ENCODE results near the gene TRAPPC10.
A peak's percentile ranks its signal among the peaks of the same experiment; 100 is the strongest.

Gene TRAPPC10

GRCh38 chr21:44011579-44012473 lies at the start of gene TRAPPC10:
TRAPPC10 (plus strand) TSS chr21:44012309; CDS start chr21:44012494, 185 bp downstream.
- peak in 1 of 2 experiments; percentile 15 for DNase-seq

- DNase-seq: no peak
These were observed 46.1 kb upstream of the TRAPPC10 start for GRCh38 chr21:43965911-43966585.

GRCh38 chr21:43966946-43967512 lies 45.1 kb upstream of the TRAPPC10 start:
- no peak for DNase-seq

- DNase-seq: no peak
These were observed 44.1 kb upstream of the TRAPPC10 start for GRCh38 chr21:43967981-43968380.

- no peak for DNase-seq
These were observed 43.5 kb upstream of the TRAPPC10 start for GRCh38 chr21:43968410-43969114.

GRCh38 chr21:43969115-43969444 lies 43.0 kb upstream of the TRAPPC10 start:
- no peak for DNase-seq

GRCh38 chr21:43970551-43970950 lies 41.6 kb upstream of the TRAPPC10 start:
- no peak for DNase-seq

GRCh38 chr21:43971201-43971991 lies 40.7 kb upstream of the TRAPPC10 start:
- no peak for DNase-seq

GRCh38 chr21:43971992-43972255 lies 40.2 kb upstream of the TRAPPC10 start:
- no peak for DNase-seq

- no peak for DNase-seq
These were observed 39.1 kb upstream of the TRAPPC10 start for GRCh38 chr21:43972850-43973633.

- DNase-seq: no peak
These were observed 38.5 kb upstream of the TRAPPC10 start for GRCh38 chr21:43973634-43973955.

GRCh38 chr21:43974791-43975468 lies 37.2 kb upstream of the TRAPPC10 start:
- no peak for DNase-seq

GRCh38 chr21:43975469-43976098 lies 36.5 kb upstream of the TRAPPC10 start:
- DNase-seq: peak in 1 of 2 experiments; percentile 38

- DNase-seq: no peak
These were observed 35.4 kb upstream of the TRAPPC10 start for GRCh38 chr21:43976661-43977060.

- no peak for DNase-seq
These were observed 34.0 kb upstream of the TRAPPC10 start for GRCh38 chr21:43978060-43978459.

GRCh38 chr21:43979654-43980053 lies 32.5 kb upstream of the TRAPPC10 start:
- no peak for DNase-seq

GRCh38 chr21:43981151-43981870 lies 30.8 kb upstream of the TRAPPC10 start:
- no peak for DNase-seq

GRCh38 chr21:43981871-43982210 lies 30.3 kb upstream of the TRAPPC10 start:
- no peak for DNase-seq

GRCh38 chr21:43982489-43983078 lies 29.5 kb upstream of the TRAPPC10 start:
- DNase-seq: no peak

- DNase-seq: no peak
These were observed 28.7 kb upstream of the TRAPPC10 start for GRCh38 chr21:43983390-43983789.
